PFSK-1 (cell line): ENCODE data around the gene C4A.
"Not testable (repeated sequence)": the region's sequence is repeated elsewhere in the genome, so short reads cannot be mapped to it uniquely, and the experiment has no call there.

Experiments used
- FOXP2 ChIP-seq: optimal IDR thresholded peaks from 2 replicates; pipeline ENCODE3; 2011; ENCODE audit warnings: borderline replicate concordance, control low read depth, inconsistent platforms; ENCODE audit not compliant: insufficient read depth; ENCODE audit errors: extremely low read length, extremely low read depth
- POLR2AphosphoS5 ChIP-seq: IDR thresholded peaks from 2 replicates; pipeline ENCODE4 v1.6.1; 2012; ENCODE audit warnings: low read depth, mild to moderate bottlenecking, control low read depth, low read length, moderate library complexity
- REST ChIP-seq, 2 experiments: IDR thresholded peaks; 2 replicates each; pipeline versions ENCODE4 v1.6.1 to v1.8.0; 2011 to 2012; ENCODE audit warnings: low read depth in 2 of 2, low read length in 2 of 2, control low read depth in 1 of 2, inconsistent platforms in 1 of 2, mild to moderate bottlenecking in 1 of 2, moderate library complexity in 1 of 2; ENCODE audit not compliant: insufficient read depth in 1 of 2
- SIN3A ChIP-seq: IDR thresholded peaks from 2 replicates; pipeline ENCODE4 v1.6.1; 2012; ENCODE audit warnings: mild to moderate bottlenecking, low read length, moderate library complexity, borderline replicate concordance; ENCODE audit not compliant: insufficient read depth
- TAF1 ChIP-seq: IDR thresholded peaks from 2 replicates; pipeline ENCODE4 v1.6.1; 2012; ENCODE audit warnings: low read length, control low read depth, borderline replicate concordance; ENCODE audit not compliant: insufficient read depth

GRCh38 chr6:32037598-32038524 is 56.0 kb downstream of the C4A start, which contains the start of gene CYP21A2:
- not testable (repeated sequence) for TF ChIP-seq FOXP2; POLR2AphosphoS5; TAF1; REST (IDR thresholded peaks at IDR 0.05; ENCODE audit: insufficient read depth in 1 of 2, low read depth in 2 of 2, low read length in 2 of 2); SIN3A
